ENCODE results near the gene APC. TPM values are rescaled to one million over a fixed set of nuclear protein-coding genes. Genes with fewer than 3 reads are reported as not detected.

APC gene
- total RNA-seq (2022; extraction: Qiagen RNA extraction; ENCODE audit: low read depth) = 5.3 to 11.6 TPM (median 8.7 TPM) in 5 replicates

DNA sequence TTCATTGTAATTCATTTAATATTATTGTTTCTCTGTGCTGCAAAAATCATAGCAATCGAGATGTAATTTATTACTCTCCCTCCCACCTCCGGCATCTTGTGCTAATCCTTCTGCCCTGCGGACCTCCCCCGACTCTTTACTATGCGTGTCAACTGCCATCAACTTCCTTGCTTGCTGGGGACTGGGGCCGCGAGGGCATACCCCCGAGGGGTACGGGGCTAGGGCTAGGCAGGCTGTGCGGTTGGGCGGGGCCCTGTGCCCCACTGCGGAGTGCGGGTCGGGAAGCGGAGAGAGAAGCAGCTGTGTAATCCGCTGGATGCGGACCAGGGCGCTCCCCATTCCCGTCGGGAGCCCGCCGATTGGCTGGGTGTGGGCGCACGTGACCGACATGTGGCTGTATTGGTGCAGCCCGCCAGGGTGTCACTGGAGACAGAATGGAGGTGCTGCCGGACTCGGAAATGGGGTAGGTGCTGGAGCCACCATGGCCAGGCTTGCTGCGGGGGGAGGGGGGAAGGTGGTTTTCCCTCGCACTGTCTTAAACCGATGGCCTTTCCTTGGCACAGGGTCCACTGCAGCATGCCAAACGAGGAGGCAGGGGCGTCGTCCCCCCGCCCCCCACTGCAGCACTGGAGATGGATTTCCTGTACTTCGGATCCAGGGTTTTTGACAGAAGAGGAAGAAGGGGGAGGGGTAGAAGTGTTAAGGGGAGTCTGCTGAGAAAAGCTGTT, at the start of gene APC:
APC (plus strand) TSS at position 423 of the 728 bp plus-strand sequence. CDS start 17,006 bp downstream, outside the sequence.

GRCh38 chr5:112860929-112861637, 123.4 kb downstream of the APC start, which contains the start of gene SRP19:
SRP19 (plus strand) TSS chr5:112861287; CDS start chr5:112861377, 90 bp downstream.

Other genes starting within 250 kb of the APC start
- gene SRP19, start 123.4 kb downstream of the APC start, total RNA-seq (2022; extraction: Qiagen RNA extraction; ENCODE audit: low read depth) = 75.8 to 134 TPM (median 88.0 TPM) in 5 replicates
- 134 to 147 TPM (median 141 TPM) in 5 replicates for gene REEP5, start 184.3 kb downstream of the APC start, total RNA-seq (2022; extraction: Qiagen RNA extraction; ENCODE audit: low read depth)
- gene DCP2, start 238.9 kb downstream of the APC start, total RNA-seq (2022; extraction: Qiagen RNA extraction; ENCODE audit: low read depth) = 7.8 to 10.6 TPM (median 9.9 TPM) in 5 replicates